GM12878 (cell line): ENCODE results near the gene HDAC7. TPM values are rescaled to one million over a fixed set of nuclear protein-coding genes. Genes with fewer than 3 reads are reported as not detected.

Experiments used
- ATAC-seq: fragments of 200-7000 bp; cut with Tn5 transposase; 3 replicates; pipeline ENCODE4 v1.9.1; 2020; ENCODE audit warnings: mild to moderate bottlenecking, moderate library complexity
- BruUV-seq: library from RNA; stranded (reverse); fragments of 400-500 nt; replicated peaks from 2 replicates; lab custom pipeline; 2021; lab: Mats Ljungman, UMichigan
- CTCF ChIA-PET: fragments of 300-600 bp; sonication (Branson Sonifier 250); formaldehyde crosslinking; extraction: SDS; loops from one replicate; lab custom pipeline; 2021; ENCODE audit warnings: inconsistent platforms; lab: Yijun Ruan, JAX
- POLR2A ChIA-PET: fragments of 350-600 bp; formaldehyde crosslinking; extraction: SDS; loops from one replicate; lab custom pipeline; 2021; ENCODE audit warnings: inconsistent platforms; lab: Charles Lee
- RAD21 ChIA-PET: fragments of 300-600 bp; sonication (Branson Sonifier 250); formaldehyde crosslinking; loops from one replicate; lab custom pipeline; 2023; ENCODE audit warnings: antibody characterized with exemption; ENCODE audit not compliant: unreplicated experiment; lab: Charles Lee
- SMC1A ChIA-PET: fragments of 300-600 bp; sonication (Branson Sonifier 250); formaldehyde crosslinking; loops from one replicate; lab custom pipeline; 2023; ENCODE audit not compliant: unreplicated experiment, uncharacterized antibody; lab: Charles Lee
- DNase-seq: peaks from one replicate; pipeline ENCODE4 v3.0.0-alpha.2; 2011; ENCODE audit warnings: low read depth, low spot score
- FAIRE-seq: peaks from 3 replicates; lab custom pipeline; 2011; peaks lifted over from hg19 to GRCh38; lab: Jason Lieb, UNC
- H2AFZ ChIP-seq: 2 replicates; pipeline ENCODE4 v1.6.0; 2011; ENCODE audit warnings: low read depth, low read length, control low read depth; ENCODE audit not compliant: control insufficient read depth
- H3K27ac ChIP-seq: 2 replicates; pipeline ENCODE4 v1.5.1; 2011; ENCODE audit warnings: control low read depth; ENCODE audit not compliant: control insufficient read depth, insufficient read depth
- H3K27me3 ChIP-seq, 2 experiments: replicated peaks in 1 of 2; 2 replicates each; pipeline versions ENCODE4 v1.6.0 to v1.6.1; 2011; ENCODE audit warnings: low read length in 1 of 2; ENCODE audit not compliant: control insufficient read depth in 2 of 2, insufficient read depth in 2 of 2
- H3K36me3 ChIP-seq, 2 experiments: 2 replicates each; pipeline ENCODE4 v1.5.1; 2011; ENCODE audit warnings: low read length in 1 of 2; ENCODE audit not compliant: control insufficient read depth in 2 of 2, insufficient read depth in 2 of 2
- H3K4me1 ChIP-seq: 2 replicates; pipeline ENCODE4 v1.6.1; 2011; ENCODE audit warnings: mild to moderate bottlenecking, low read length, moderate library complexity, mixed read lengths; ENCODE audit not compliant: control insufficient read depth, insufficient read depth
- H3K4me2 ChIP-seq: 2 replicates; pipeline ENCODE4 v1.6.0; 2011; ENCODE audit warnings: control low read depth; ENCODE audit not compliant: control insufficient read depth, insufficient read depth
- H3K4me3 ChIP-seq: fragments of 200-600 bp; sonication (generic); 2 replicates; pipeline ENCODE4 v1.5.1; 2016
- H3K79me2 ChIP-seq: 2 replicates; pipeline ENCODE4 v1.6.0; 2011; ENCODE audit warnings: low read length; ENCODE audit not compliant: control insufficient read depth, insufficient read depth
- H3K9ac ChIP-seq: 2 replicates; pipeline ENCODE4 v1.8.0; 2011; ENCODE audit warnings: low read length, control low read depth, mixed read lengths; ENCODE audit not compliant: control insufficient read depth, insufficient read depth
- H3K9me3 ChIP-seq: replicated peaks from 3 replicates; pipeline ENCODE4 v1.5.1; 2011; ENCODE audit warnings: mild to moderate bottlenecking, low read length; ENCODE audit not compliant: control insufficient read depth, insufficient read depth
- H4K20me1 ChIP-seq: 2 replicates; pipeline ENCODE4 v1.6.0; 2011; ENCODE audit not compliant: control insufficient read depth, insufficient read depth
- CBFB ChIP-seq: IDR thresholded peaks from 2 replicates; pipeline ENCODE4 v1.6.1; 2016; ENCODE audit warnings: antibody characterized with exemption, low read depth
- CEBPB ChIP-seq, 2 experiments: fragments of 150-350 bp in 1 of 2; IDR thresholded peaks; 2 replicates each; pipeline ENCODE4 v1.6.1; 2012 to 2014; ENCODE audit warnings: low read depth in 2 of 2, low read length in 2 of 2, borderline replicate concordance in 1 of 2, inconsistent platforms in 1 of 2
- CHD2 ChIP-seq: IDR thresholded peaks from 2 replicates; pipeline ENCODE4 v1.6.1; 2011; ENCODE audit warnings: low read depth, low read length, improper control_type of control experiment, borderline replicate concordance
- POLR2A ChIP-seq: IDR thresholded peaks from 2 replicates; pipeline ENCODE4 v1.6.1; 2011; ENCODE audit warnings: low read depth, mild to moderate bottlenecking, low read length
- POU2F2 ChIP-seq: IDR thresholded peaks from 3 replicates; pipeline ENCODE4 v1.6.1; 2011; ENCODE audit warnings: low read depth, mild to moderate bottlenecking, low read length, borderline replicate concordance
- PRDM15 ChIP-seq: fragments of 450-650 bp; formaldehyde crosslinking; IDR thresholded peaks from 2 replicates; pipeline ENCODE4 v1.4.0; 2020; ENCODE audit warnings: mild to moderate bottlenecking, moderate library complexity
- SKIL ChIP-seq: fragments of 450-650 bp; IDR thresholded peaks from 2 replicates; pipeline ENCODE4 v1.6.1; 2017; ENCODE audit warnings: mild to moderate bottlenecking, low read depth, inconsistent platforms; ENCODE audit not compliant: poor library complexity, severe bottlenecking
- SMC3 ChIP-seq: IDR thresholded peaks from 2 replicates; pipeline ENCODE4 v1.6.1; 2011; ENCODE audit warnings: low read length, improper control_type of control experiment, borderline replicate concordance
- WGBS: methylation state at CpG from one replicate; pipeline ENCODE4 v1.1.6; 2016; ENCODE audit warnings: low lambda C conversion rate; ENCODE audit not compliant: insufficient replicate concordance, insufficient coverage; ENCODE audit errors: missing lambda C conversion rate; 5-methylcytosine and 5-hydroxymethylcytosine counted together
- in situ Hi-C: fragments of 300-500 bp; cut with MboI; formaldehyde crosslinking; loops from 9 replicates; pipeline ENCODE4 v1.14.3; 2018; ENCODE audit warnings: mixed read lengths
- intact Hi-C: fragments of 100-400 bp; cut with micrococcal nuclease; formaldehyde crosslinking; loops from one replicate; pipeline ENCODE4 v1.14.2; 2022; ENCODE audit not compliant: unreplicated experiment
- polyA plus RNA-seq, 11 experiments: library from polyadenylated mRNA; depleted of rRNA in 4 of 11; unstranded in 6 of 11; stranded (reverse) in 5 of 11; fragments of >200 nt; fragmentation: Nextera tagmentation in 4 of 11; fragmentation: Illumina TruSeq in 1 of 11; extraction: Ambion mirVana in 4 of 11; extraction: Trizol in 1 of 11; gene quantifications; 1 replicate in 1 of 11; 2 replicates in 10 of 11; pipeline versions ENCODE4 v1.2.1 to v1.2.3, GENCODE V29; 2011 to 2016; ENCODE audit warnings: inconsistent platforms in 2 of 11, missing spikeins in 2 of 11, low read depth in 1 of 11
- total RNA-seq, 4 experiments: library from RNA; depleted of rRNA in 3 of 4; stranded (reverse); fragments of >200 nt in 3 of 4; fragmentation: Illumina TruSeq in 1 of 4; extraction: Trizol in 1 of 4; gene quantifications; 2 replicates each; pipeline versions ENCODE4 v1.2.1 to v1.2.3, GENCODE V29; 2013 to 2021

Gene HDAC7
- total and polyA plus RNA-seq, 10 of the 15 experiments (the other 5 are each of a cell fraction or from before 2014, with no cell fraction given) = 0.47 to 18.3 (median 5.4) TPM

- no peaks in the 10 kb centered on the region; a peak in 1 of 4 replicates for H3K27me3 ChIP-seq
- H3K27ac ChIP-seq = no peak overlapping the region
- no peak overlapping the region for H3K9ac ChIP-seq
- no peak overlapping the region for H2AFZ ChIP-seq
- no peaks in the 10 kb centered on the region for H3K4me1 ChIP-seq
- ATAC-seq (no peak), FAIRE-seq (no peak), DNase-seq (no peak)
- SMC1A ChIA-PET = interaction anchor here (4.0 kb wide), 1 partner anchor 42 kb away, joined by 43 read pairs; no protein-coding TSS in a partner anchor
- CTCF ChIA-PET = interaction anchor here (1.5 to 7.9 kb wide), 2 partner anchors 39 to 51 kb away, joined by 3 to 215 read pairs; no protein-coding TSS in a partner anchor
- no peaks in the 10 kb centered on the region for H3K9me3 ChIP-seq
- POLR2A ChIA-PET = no interaction called here
- H3K4me2 ChIP-seq = no peak overlapping the region
- RAD21 ChIA-PET = interaction anchor here (0.6 to 7.5 kb wide), 2 partner anchors 23 to 42 kb away, joined by 3 to 166 read pairs; no protein-coding TSS in a partner anchor
- BruUV-seq = no TSS peak
- no peak overlapping the region for H3K4me3 ChIP-seq
- no peaks in the 10 kb centered on the region for H3K79me2 ChIP-seq
- no peaks in the 10 kb centered on the region for H4K20me1 ChIP-seq
- no peak for TF ChIP-seq CBFB
- TF ChIP-seq SMC3 = no peak
- TF ChIP-seq POLR2A = 0 out of 2 replicates have a peak, but pooled peaks have one; percentile 24
- H3K36me3 ChIP-seq = peaks cover 0 to 3% of the 10 kb centered on the region in 2 experiments; a peak in 2 of 4 replicates
- in situ Hi-C loops = no loop called here
- intact Hi-C loops = no loop called here
- WGBS = 84% methylated on average over 19 of the region's 22 CpGs
These were observed 23.8 kb downstream of the HDAC7 start for GRCh38 chr12:47795814-47796411.

- SMC1A ChIA-PET = interaction anchor here (1.1 to 4.0 kb wide), 2 partner anchors 40 to 42 kb away, joined by 3 to 43 read pairs; no protein-coding TSS in a partner anchor
- Histone ChIP-seq H3K27ac (no peak overlapping the region), H3K9ac (no peak overlapping the region), H3K79me2 (no peaks in the 10 kb centered on the region), H3K9me3 (no peaks in the 10 kb centered on the region), H3K4me3 (no peak overlapping the region), H3K4me2 (no peak overlapping the region), H3K27me3 (no peaks in the 10 kb centered on the region), H3K36me3 (peaks cover 0 to 3% of the 10 kb centered on the region in 2 experiments; a peak in 2 of 4 replicates), H2AFZ (no peak overlapping the region), H3K4me1 (no peaks in the 10 kb centered on the region), H4K20me1 (no peaks in the 10 kb centered on the region)
- RAD21 ChIA-PET = interaction anchor here (0.6 to 7.5 kb wide), 3 partner anchors 23 to 42 kb away, joined by 3 to 166 read pairs (median 4); no protein-coding TSS in a partner anchor
- CTCF ChIA-PET = interaction anchor here (1.4 to 7.9 kb wide), 3 partner anchors 40 to 51 kb away, joined by 3 to 215 read pairs (median 9); no protein-coding TSS in a partner anchor
- POLR2A ChIA-PET = no interaction called here
- intact Hi-C loops (no loop called here), in situ Hi-C loops (no loop called here)
- FAIRE-seq (no peak), ATAC-seq (no peak), DNase-seq (no peak)
- BruUV-seq = no TSS peak
- 82% methylated on average over 20 of the region's 21 CpGs for WGBS
- TF ChIP-seq PRDM15 (CRISPR knock-in tag) (no peak), SKIL (no peak), POU2F2 (no peak), CEBPB (IDR thresholded peaks at IDR 0.05; ENCODE audit: borderline replicate concordance in 1 of 2, low read depth in 2 of 2, low read length in 2 of 2) (no peak), CHD2 (no peak)
These were observed 24.4 kb downstream of the HDAC7 start for GRCh38 chr12:47795121-47795813.
